ENCODE measurements around the gene SH3BP5. TPM values are rescaled to one million over a fixed set of nuclear protein-coding genes. Genes with fewer than 3 reads are reported as not detected.
A peak's percentile ranks its signal among the peaks of the same experiment; 100 is the strongest.

The SH3BP5 gene
- total RNA-seq, 1 experiment from 2014 or later: 13.9 TPM

GRCh38 chr3:15262021-15262420 is 70.4 kb downstream of the SH3BP5 start:
- no peak overlapping the region for H3K4me3 ChIP-seq (replicated peaks in 1 of 2; ENCODE audit: low read depth in 1 of 2, low read length in 2 of 2)
- H3K9ac ChIP-seq (ENCODE audit: low read length): no peak overlapping the region
- no TSS peak for BruUV-seq (replicated peaks)
- peaks cover 8 to 10% of the 10 kb centered on the region in 2 experiments; a peak in 3 of 4 replicates for H3K36me3 ChIP-seq (ENCODE audit: control insufficient read depth in 1 of 2, insufficient read depth in 2 of 2, low read length in 2 of 2)
- ChIA-PET RAD21 (ENCODE audit: low non-redundant PET in 1 of 2, low total read pairs in 2 of 2, uncharacterized antibody in 2 of 2, unreplicated experiment in 2 of 2) (no interaction called here), POLR2A (no interaction called here), CTCF (no interaction called here)
- TF ChIP-seq SIN3A (IDR thresholded peaks at IDR 0.05; ENCODE audit: low read depth) (no peak), CEBPB (IDR thresholded peaks at IDR 0.05; ENCODE audit: low read depth) (no peak), ELF1 (IDR thresholded peaks at IDR 0.05; ENCODE audit: borderline replicate concordance, low read depth) (no peak)
- H3K9me2 ChIP-seq (ENCODE audit: insufficient read depth): no peaks in the 10 kb centered on the region
- no peaks in the 10 kb centered on the region for H3K9me3 ChIP-seq (ENCODE audit: control insufficient read depth in 1 of 2, insufficient read depth in 1 of 2, low read depth in 1 of 2, low read length in 2 of 2)
- H3K4me2 ChIP-seq (ENCODE audit: low read length): no peak overlapping the region
- ATAC-seq (no peak), DNase-seq (ENCODE audit: low read depth, low spot score) (no peak)
- no peaks in the 10 kb centered on the region for H3K4me1 ChIP-seq (ENCODE audit: control insufficient read depth in 1 of 2, insufficient read depth in 2 of 2, low read length in 2 of 2)
- H2AFZ ChIP-seq (ENCODE audit: low read depth, low read length, poor library complexity, severe bottlenecking): no peak overlapping the region
- intact Hi-C loops (cut with micrococcal nuclease): no loop called here
- H3K79me2 ChIP-seq (ENCODE audit: insufficient read depth, low read length): no peaks in the 10 kb centered on the region
- H4K20me1 ChIP-seq (ENCODE audit: insufficient read depth): no peaks in the 10 kb centered on the region
- H3K27me3 ChIP-seq (ENCODE audit: insufficient read depth, low read length): no peaks in the 10 kb centered on the region
- H3K27ac ChIP-seq (ENCODE audit: low read depth, low read length): no peak overlapping the region

GRCh38 chr3:15261274-15261673 is 71.1 kb downstream of the SH3BP5 start:
- ATAC-seq (0 out of 2 replicates have a peak, but pooled peaks have one; percentile 21), DNase-seq (ENCODE audit: low read depth, low spot score) (no peak)
- Histone ChIP-seq H3K9me3 (ENCODE audit: control insufficient read depth in 1 of 2, insufficient read depth in 1 of 2, low read depth in 1 of 2, low read length in 2 of 2) (no peaks in the 10 kb centered on the region), H3K9me2 (ENCODE audit: insufficient read depth) (no peaks in the 10 kb centered on the region), H3K36me3 (ENCODE audit: control insufficient read depth in 1 of 2, insufficient read depth in 2 of 2, low read length in 2 of 2) (peaks cover 14% of the 10 kb centered on the region in 2 experiments; a peak in 3 of 4 replicates), H3K4me1 (ENCODE audit: control insufficient read depth in 1 of 2, insufficient read depth in 2 of 2, low read length in 2 of 2) (no peaks in the 10 kb centered on the region), H3K9ac (ENCODE audit: low read length) (no peak overlapping the region), H3K79me2 (ENCODE audit: insufficient read depth, low read length) (no peaks in the 10 kb centered on the region), H3K4me3 (replicated peaks in 1 of 2; ENCODE audit: low read depth in 1 of 2, low read length in 2 of 2) (no peak overlapping the region), H3K27ac (ENCODE audit: low read depth, low read length) (no peak overlapping the region), H3K27me3 (ENCODE audit: insufficient read depth, low read length) (no peaks in the 10 kb centered on the region), H3K4me2 (ENCODE audit: low read length) (no peak overlapping the region), H4K20me1 (ENCODE audit: insufficient read depth) (no peaks in the 10 kb centered on the region), H2AFZ (ENCODE audit: low read depth, low read length, poor library complexity, severe bottlenecking) (no peak overlapping the region)
- TF ChIP-seq FOSL1 (IDR thresholded peaks at IDR 0.05; ENCODE audit: low read depth) (no peak), POLR2AphosphoS5 (IDR thresholded peaks at IDR 0.05; ENCODE audit: low read depth, low read length) (peak; percentile 26; the same call in 1 of the 2 replicates)
- ChIA-PET POLR2A (no interaction called here), RAD21 (ENCODE audit: low non-redundant PET in 1 of 2, low total read pairs in 2 of 2, uncharacterized antibody in 2 of 2, unreplicated experiment in 2 of 2) (no interaction called here), CTCF (no interaction called here)
- BruUV-seq (replicated peaks): no TSS peak
- intact Hi-C loops (cut with micrococcal nuclease): no loop called here
